ENCODE results near the gene EMSY.
A peak's percentile ranks its signal among the peaks of the same experiment; 100 is the strongest.
"Not testable (repeated sequence)": the region's sequence is repeated elsewhere in the genome, so short reads cannot be mapped to it uniquely, and the experiment has no call there.

EMSY gene

GRCh38 chr11:76444384-76445120 lies at the start of gene EMSY:
EMSY (plus strand) TSS chr11:76445018; CDS start chr11:76446939, 1,921 bp downstream.
- DNase-seq = peak; percentile 93

- no peak for DNase-seq
These were observed 49.5 kb upstream of the EMSY start for GRCh38 chr11:76395296-76395695.

GRCh38 chr11:76397383-76397782 lies 47.4 kb upstream of the EMSY start:
- DNase-seq = no peak

- no peak for DNase-seq
These were observed 43.9 kb upstream of the EMSY start for GRCh38 chr11:76400967-76401366.

- not testable (repeated sequence) for DNase-seq
These were observed 43.3 kb upstream of the EMSY start for GRCh38 chr11:76401484-76401883.

GRCh38 chr11:76406359-76406758 lies 38.5 kb upstream of the EMSY start:
- DNase-seq = no peak

GRCh38 chr11:76408171-76408965 lies 36.5 kb upstream of the EMSY start:
- no peak for DNase-seq

GRCh38 chr11:76410851-76411357 lies 33.9 kb upstream of the EMSY start:
- no peak for DNase-seq

- no peak for DNase-seq
These were observed 29.7 kb upstream of the EMSY start for GRCh38 chr11:76415073-76415472.

- DNase-seq = no peak
These were observed 24.9 kb upstream of the EMSY start for GRCh38 chr11:76419896-76420295.

GRCh38 chr11:76424379-76424778 lies 20.4 kb upstream of the EMSY start:
- DNase-seq = peak; percentile 12

- no peak for DNase-seq
These were observed 19.9 kb upstream of the EMSY start for GRCh38 chr11:76424891-76425290.

GRCh38 chr11:76426660-76427059 lies 18.2 kb upstream of the EMSY start:
- no peak for DNase-seq

- no peak for DNase-seq
These were observed 8.8 kb upstream of the EMSY start for GRCh38 chr11:76436020-76436419.

- no peak for DNase-seq
These were observed 1.4 kb upstream of the EMSY start for GRCh38 chr11:76443268-76443980.

- no peak for DNase-seq
These were observed 794 bp upstream of the EMSY start for GRCh38 chr11:76444065-76444383.

GRCh38 chr11:76445121-76446084 lies 585 bp downstream of the EMSY start:
- DNase-seq = peak; percentile 59

GRCh38 chr11:76448506-76448905 lies 3.7 kb downstream of the EMSY start:
- no peak for DNase-seq

GRCh38 chr11:76453248-76453647 lies 8.4 kb downstream of the EMSY start:
- DNase-seq = no peak

GRCh38 chr11:76455331-76455730 lies 10.5 kb downstream of the EMSY start:
- no peak for DNase-seq

- no peak for DNase-seq
These were observed 11.1 kb downstream of the EMSY start for GRCh38 chr11:76455931-76456330.

- DNase-seq = no peak
These were observed 11.8 kb downstream of the EMSY start for GRCh38 chr11:76456571-76456970.
